HepG2 (cell line): ENCODE measurements around the gene FAM177B.
A peak's percentile ranks its signal among the peaks of the same experiment; 100 is the strongest.

Experiments used
- CHD2 ChIP-seq: IDR thresholded peaks from 2 replicates; pipeline ENCODE4 v1.6.1; 2011; ENCODE audit warnings: low read depth, low read length, improper control_type of control experiment
- MTA1 ChIP-seq: sonication (generic); formaldehyde crosslinking; IDR thresholded peaks from 2 replicates; pipeline ENCODE4 v1.4.0; 2020; ENCODE audit warnings: missing genetic modification reagents, mild to moderate bottlenecking, borderline replicate concordance
- NFE2L1 ChIP-seq: sonication (generic); formaldehyde crosslinking; IDR thresholded peaks from 2 replicates; pipeline ENCODE4 v1.4.0; 2020; ENCODE audit warnings: missing genetic modification reagents, mild to moderate bottlenecking, borderline replicate concordance
- SAP130 ChIP-seq: IDR thresholded peaks from 2 replicates; pipeline ENCODE4 v1.6.1; 2016; ENCODE audit warnings: low read depth
- TCF12 ChIP-seq, 2 experiments: fragments of 450-650 bp in 1 of 2; sonication (generic) in 1 of 2; formaldehyde crosslinking in 1 of 2; IDR thresholded peaks; 2 replicates each; pipeline versions ENCODE4 v1.6.1 to v1.8.0; 2017 to 2022; ENCODE audit warnings: antibody characterized with exemption in 1 of 2, mild to moderate bottlenecking in 1 of 2, missing genetic modification reagents in 1 of 2, moderate library complexity in 1 of 2
- ZSCAN21 ChIP-seq: sonication (generic); formaldehyde crosslinking; IDR thresholded peaks from 2 replicates; pipeline ENCODE4 v1.8.0; 2022; ENCODE audit warnings: mild to moderate bottlenecking, missing genetic modification reagents, moderate library complexity, borderline replicate concordance
- TF ChIP-seq, protein P1 (sequence below): sonication (generic); formaldehyde crosslinking; IDR thresholded peaks from 2 replicates; pipeline ENCODE4 v1.5.0; 2020; ENCODE audit warnings: mild to moderate bottlenecking, missing genetic modification reagents, moderate library complexity
- TF ChIP-seq, protein P2 (sequence below): sonication (generic); formaldehyde crosslinking; IDR thresholded peaks from 2 replicates; pipeline ENCODE4 v1.5.0; 2020; ENCODE audit warnings: missing genetic modification reagents

DNA sequence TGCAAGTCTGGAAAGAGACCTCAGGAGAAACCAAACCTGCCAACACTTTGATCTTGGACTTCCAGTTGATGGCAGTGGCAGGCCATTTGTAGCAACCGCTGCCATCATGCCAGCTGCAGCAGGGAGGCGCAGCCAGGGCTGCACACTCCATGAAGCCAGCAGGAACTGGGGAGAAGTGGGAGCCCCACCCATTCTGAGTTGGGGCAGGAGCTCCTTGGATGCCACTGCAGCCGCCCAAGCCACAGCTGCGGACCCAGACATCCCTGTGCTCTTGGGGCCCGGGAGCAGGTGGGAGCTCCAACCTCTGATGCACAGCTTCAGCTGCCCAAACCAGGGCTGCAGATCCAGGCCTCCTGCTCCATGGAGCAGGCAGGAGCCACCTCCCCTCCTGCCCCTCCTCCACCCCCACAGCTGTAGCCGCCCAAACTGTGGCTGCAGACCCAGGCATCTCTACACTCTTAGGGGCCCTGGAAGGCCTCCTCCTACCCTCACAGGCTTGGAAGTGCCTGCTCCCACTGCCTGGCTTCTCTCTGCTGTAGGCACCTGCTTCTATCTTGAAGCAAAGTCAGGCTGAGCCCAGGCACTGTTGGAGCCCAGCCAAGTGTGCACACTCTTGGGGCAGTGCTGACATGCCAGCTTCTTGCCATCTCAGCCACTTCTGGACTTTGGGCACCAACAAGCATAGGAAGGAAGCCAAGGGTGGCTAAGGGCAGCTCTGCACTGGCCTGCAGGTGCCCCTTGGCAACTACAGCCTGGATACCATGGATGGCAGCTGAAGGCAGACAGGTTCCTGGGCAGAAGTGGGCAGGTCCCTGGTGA is 57.9 kb downstream of the FAM177B start:
- no peak for TF ChIP-seq CHD2
- TF ChIP-seq TCF12 (IDR thresholded peaks at IDR 0.05) = no peak
- TF ChIP-seq TCF12 (CRISPR knock-in tag; IDR thresholded peaks at IDR 0.05) = no peak
- TF ChIP-seq, protein P1, sequence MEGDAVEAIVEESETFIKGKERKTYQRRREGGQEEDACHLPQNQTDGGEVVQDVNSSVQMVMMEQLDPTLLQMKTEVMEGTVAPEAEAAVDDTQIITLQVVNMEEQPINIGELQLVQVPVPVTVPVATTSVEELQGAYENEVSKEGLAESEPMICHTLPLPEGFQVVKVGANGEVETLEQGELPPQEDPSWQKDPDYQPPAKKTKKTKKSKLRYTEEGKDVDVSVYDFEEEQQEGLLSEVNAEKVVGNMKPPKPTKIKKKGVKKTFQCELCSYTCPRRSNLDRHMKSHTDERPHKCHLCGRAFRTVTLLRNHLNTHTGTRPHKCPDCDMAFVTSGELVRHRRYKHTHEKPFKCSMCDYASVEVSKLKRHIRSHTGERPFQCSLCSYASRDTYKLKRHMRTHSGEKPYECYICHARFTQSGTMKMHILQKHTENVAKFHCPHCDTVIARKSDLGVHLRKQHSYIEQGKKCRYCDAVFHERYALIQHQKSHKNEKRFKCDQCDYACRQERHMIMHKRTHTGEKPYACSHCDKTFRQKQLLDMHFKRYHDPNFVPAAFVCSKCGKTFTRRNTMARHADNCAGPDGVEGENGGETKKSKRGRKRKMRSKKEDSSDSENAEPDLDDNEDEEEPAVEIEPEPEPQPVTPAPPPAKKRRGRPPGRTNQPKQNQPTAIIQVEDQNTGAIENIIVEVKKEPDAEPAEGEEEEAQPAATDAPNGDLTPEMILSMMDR = peak; percentile 72
- no peak for TF ChIP-seq MTA1 (CRISPR knock-in tag)
- TF ChIP-seq, protein P2, sequence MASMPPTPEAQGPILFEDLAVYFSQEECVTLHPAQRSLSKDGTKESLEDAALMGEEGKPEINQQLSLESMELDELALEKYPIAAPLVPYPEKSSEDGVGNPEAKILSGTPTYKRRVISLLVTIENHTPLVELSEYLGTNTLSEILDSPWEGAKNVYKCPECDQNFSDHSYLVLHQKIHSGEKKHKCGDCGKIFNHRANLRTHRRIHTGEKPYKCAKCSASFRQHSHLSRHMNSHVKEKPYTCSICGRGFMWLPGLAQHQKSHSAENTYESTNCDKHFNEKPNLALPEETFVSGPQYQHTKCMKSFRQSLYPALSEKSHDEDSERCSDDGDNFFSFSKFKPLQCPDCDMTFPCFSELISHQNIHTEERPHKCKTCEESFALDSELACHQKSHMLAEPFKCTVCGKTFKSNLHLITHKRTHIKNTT (CRISPR knock-in tag) = no peak
- TF ChIP-seq SAP130 (CRISPR knock-in tag) = no peak
- TF ChIP-seq ZSCAN21 (CRISPR knock-in tag) = no peak
- no peak for TF ChIP-seq NFE2L1 (CRISPR knock-in tag)
